SK-N-MC (cell line): Measurements from ENCODE around the gene ZNF862.

Experiments
- EZH2 ChIP-seq: fragments of 200-600 bp; sonication (generic); IDR thresholded peaks from one replicate; pipeline ENCODE4 v1.6.1; 2017; ENCODE audit warnings: antibody characterized with exemption
- FOXP2 ChIP-seq: optimal IDR thresholded peaks from 2 replicates; pipeline ENCODE3; 2011; ENCODE audit warnings: mild to moderate bottlenecking, moderate library complexity; ENCODE audit not compliant: insufficient read depth; ENCODE audit errors: extremely low read length, control extremely low read depth
- POLR2AphosphoS5 ChIP-seq: IDR thresholded peaks from 2 replicates; pipeline ENCODE4 v1.6.1; 2012; ENCODE audit warnings: mild to moderate bottlenecking, low read depth, low read length, borderline replicate concordance

- no peak for TF ChIP-seq EZH2
- TF ChIP-seq POLR2AphosphoS5 = no peak
- TF ChIP-seq FOXP2 = no peak
Observed at GRCh38 chr7:149801002-149801566, 37.1 kb upstream of the ZNF862 start.
